GM19438 (cell line): Measurements from ENCODE around the gene ST8SIA3.

Source experiments
- ATAC-seq: cut with Tn5 transposase; IDR thresholded peaks from one replicate; pipeline ENCODE4 v1.9.1; 2021; ENCODE audit warnings: low read depth; ENCODE audit not compliant: unreplicated experiment

The ST8SIA3 gene, protein sequence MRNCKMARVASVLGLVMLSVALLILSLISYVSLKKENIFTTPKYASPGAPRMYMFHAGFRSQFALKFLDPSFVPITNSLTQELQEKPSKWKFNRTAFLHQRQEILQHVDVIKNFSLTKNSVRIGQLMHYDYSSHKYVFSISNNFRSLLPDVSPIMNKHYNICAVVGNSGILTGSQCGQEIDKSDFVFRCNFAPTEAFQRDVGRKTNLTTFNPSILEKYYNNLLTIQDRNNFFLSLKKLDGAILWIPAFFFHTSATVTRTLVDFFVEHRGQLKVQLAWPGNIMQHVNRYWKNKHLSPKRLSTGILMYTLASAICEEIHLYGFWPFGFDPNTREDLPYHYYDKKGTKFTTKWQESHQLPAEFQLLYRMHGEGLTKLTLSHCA

DNA sequence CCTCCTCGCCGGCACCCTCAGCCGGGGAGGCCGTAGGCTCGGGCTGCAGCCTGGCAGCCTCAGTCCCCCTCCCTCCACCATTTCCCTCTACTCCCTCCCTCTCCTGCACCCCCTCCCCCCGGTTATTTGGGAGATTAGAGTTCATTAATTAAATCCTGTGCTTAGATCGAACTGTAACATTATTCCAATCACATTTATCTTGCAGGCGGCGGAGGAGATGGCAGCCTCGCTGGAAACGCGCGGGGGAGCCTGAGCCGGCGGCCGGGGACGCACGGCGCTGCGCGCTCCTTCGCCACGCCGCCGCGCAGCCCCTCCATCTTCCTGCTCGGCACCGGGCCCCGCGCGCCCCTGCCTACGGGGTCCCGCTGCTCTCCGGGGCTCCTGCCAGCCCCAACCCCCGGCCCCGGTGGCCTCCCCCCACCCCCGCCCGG lies at the start of gene ST8SIA3:
TSS of gene ST8SIA3 (plus strand) at position 287 of the 431 bp plus-strand sequence. CDS start 290 bp downstream, outside the sequence.
- ATAC-seq, result no peak

DNA sequence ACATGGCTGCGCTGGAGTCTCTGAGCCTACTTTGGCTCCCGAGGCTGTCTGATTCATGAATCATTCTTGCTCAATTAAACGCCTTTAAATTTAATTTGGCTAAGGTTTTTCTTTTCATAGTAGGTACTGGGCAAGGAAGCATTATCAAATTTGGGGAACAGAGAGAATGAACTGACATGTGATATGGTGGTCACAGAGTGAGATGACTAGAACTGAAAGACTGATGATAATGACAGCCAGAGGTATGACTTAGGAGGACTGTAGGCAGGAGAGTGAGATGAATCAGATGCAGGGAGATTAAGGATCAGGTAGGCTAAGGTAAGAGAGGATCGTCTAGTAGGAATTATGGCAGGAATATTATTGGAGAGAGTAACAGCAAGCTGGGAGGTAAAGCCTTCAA lies 40.9 kb upstream of the ST8SIA3 start:
- no peak for ATAC-seq

DNA sequence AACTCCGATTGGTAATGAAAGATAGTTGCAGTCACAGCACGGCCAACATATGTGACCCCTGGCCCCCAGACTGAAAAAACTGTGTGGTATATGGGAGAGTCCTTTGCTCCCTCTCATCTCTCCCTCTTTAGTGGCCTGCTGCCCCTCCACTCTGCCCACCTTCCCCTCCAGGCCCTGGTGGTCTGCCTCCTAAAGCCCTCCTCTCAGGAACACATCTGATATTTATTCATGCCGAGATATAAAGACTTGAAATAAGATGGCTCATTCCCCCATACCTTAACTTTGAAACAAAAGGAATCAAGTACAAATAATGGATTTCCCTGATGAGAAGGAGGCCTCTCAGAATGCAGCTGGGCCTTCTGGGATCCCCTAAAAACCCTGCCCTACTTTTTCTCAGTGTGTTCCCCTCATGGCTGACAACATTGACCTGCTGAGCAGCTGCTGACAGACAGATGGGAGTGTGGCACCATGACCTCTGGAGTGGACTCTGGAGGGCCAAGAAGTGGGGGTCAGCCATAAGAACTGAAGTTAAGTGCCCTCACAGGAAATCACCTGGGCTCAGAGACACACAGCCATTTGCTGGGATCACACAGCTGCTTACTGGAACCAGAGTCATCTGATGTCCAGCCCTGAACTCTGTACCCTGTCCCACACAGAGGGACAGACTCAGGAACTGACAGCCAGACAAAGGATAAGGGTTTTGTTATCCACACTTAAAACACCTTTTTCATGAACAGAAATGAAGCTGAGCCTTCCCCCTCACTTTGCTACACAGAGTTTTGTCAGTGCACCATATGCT lies 39.8 kb upstream of the ST8SIA3 start:
- no peak for ATAC-seq

DNA sequence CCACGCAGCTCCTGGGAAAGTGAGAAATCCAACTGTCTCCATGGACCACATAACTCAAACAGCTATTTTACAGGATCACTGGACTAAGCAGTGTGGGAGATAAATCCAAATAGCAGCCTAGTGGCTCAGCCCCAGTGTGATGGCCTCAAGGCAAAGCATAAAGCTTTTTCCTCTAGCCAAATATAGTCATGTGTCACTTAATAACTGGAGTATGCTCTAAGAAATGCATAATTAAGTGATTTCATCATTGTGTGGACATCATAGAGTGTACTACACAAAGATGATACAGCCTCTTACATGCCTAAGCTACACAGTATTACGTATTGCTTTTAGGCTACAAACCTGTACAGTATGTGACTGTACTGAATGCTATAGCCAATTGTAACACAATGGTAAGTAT lies 31.8 kb upstream of the ST8SIA3 start:
- ATAC-seq, result no peak

DNA sequence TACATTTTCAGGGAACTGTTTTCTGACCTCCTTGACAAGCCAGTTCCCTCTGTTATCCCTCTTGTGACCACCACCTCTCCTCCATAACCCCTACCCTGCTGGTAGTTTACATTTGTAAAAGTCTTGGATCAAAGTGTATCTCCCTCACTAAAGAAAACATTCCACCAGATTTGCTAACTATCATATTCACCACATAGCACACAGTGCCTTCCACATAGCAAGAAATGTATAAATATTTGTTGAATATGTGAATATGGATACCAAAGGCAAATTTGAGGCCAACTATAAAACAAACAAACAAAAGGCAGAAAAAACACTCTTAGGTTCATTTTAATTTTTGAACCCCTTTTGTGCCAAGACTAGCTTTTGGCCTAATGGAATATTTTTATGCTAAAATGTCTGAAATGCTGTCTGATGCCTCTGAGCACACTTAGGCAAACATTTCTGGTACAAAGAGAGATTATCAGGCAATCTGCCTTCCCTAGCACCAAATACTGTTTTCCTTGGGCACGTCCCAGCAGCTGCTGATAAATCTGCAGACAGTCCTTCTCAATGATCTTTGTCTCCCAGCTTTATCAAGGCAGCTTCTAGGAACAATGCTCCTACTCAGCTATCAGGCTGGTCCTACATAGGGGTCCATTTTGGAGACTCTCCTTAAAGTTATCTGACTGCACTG lies 26.7 kb upstream of the ST8SIA3 start:
- ATAC-seq, result no peak

DNA sequence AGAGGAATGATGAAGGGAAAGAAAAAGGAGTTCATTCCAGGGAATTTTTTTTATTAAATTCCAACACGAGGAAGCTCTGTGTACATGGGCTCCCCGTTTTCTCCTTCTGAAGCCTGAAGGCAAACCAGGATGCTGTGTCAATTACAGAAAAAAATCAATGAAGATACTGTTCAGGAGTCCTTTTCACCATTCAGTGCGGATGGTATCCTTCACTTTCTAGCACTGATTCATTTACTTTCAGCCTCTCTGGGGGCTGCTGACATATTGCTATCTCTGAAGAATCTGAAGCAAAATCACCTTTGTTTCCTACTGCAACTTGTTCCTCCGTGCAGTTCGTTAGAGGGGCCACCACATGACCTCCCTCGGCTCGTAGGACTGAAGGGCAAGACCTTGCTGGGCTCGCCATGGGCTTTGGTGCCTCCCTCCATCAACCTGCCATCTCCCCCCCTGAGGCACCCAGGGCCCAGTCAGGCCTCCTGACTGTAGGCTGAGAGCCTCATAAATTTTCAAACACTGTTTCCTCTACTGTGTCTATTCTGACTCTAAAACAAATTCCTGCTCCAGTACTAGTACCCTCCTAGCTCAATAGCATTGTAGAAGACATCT lies 25.5 kb upstream of the ST8SIA3 start:
- ATAC-seq, result no peak

DNA sequence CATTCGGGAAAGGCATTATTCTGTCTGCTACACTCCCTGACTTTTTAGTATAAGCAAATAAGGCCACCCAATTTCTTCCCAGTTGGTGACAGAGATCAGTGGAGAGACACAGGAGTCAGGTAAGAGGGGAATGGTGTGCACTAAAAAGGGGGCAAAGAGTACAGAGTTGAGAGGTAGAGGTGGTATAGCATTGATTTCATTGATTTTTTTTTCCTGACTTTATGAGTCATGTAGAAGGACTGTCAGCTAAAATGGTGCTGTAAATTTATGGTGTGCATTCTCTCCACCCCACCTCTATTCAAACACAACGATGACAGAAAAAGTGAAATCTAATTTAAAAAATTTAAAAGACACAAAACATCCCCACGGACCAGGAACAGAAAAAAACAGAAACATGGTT lies 23.7 kb upstream of the ST8SIA3 start:
- no peak for ATAC-seq

DNA sequence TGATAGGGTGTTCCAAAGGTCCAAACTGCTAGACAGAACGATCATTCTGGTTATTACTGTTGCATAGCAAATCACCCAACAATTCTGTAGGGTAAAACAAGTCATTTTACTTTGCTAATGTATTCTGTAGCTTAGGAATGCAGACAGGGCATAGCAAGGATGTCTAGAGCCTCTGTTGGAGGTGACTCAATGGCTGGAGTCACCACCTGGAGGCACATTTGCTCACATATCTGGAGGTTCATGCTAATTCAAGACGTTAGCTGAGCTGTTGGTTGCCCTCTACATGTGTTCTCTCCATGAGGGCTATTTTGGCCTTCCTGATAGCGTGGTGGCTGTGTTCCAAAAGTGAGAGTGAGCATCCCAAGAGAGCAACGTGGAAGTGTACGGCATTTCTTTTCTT lies 22.5 kb upstream of the ST8SIA3 start:
- ATAC-seq, result no peak

DNA sequence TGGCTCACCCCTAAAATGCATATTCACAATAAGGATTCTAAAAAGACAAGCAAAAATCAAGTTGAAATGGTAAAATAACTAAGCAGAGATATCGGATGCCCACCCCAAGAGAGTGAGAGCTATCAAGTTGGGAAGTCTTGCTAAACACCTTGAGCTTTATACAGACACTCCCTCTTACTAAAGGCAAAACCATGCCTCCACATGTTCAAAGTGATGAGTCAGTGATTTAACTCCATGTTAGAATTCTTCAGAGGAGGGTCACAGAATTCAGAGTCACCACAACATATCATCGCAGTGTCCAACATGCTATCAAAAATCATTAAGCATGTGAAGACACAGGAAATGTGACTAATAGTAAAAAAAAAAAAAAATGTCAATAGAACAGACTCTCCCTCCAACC lies 20.6 kb upstream of the ST8SIA3 start:
- ATAC-seq, result no peak

DNA sequence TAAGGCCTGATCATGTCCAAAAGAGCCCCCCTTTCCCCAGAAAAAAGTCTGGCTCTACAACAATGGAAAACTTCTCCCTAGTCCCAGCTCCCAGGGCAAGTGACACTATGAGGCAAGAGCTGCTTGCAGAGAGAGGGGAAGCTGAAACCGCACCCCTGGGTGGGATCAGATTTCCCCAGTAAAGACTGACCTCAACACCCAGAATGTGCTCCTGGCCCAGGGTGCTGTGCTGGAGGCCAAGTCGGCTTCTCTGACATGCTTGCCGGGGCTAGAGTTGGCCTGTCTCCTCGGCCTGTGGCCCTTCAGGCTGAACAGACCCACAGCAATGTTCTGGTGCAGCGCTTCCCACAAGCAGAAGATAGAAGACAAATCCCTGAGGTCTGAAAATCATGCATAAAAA lies 18.4 kb upstream of the ST8SIA3 start:
- no peak for ATAC-seq

DNA sequence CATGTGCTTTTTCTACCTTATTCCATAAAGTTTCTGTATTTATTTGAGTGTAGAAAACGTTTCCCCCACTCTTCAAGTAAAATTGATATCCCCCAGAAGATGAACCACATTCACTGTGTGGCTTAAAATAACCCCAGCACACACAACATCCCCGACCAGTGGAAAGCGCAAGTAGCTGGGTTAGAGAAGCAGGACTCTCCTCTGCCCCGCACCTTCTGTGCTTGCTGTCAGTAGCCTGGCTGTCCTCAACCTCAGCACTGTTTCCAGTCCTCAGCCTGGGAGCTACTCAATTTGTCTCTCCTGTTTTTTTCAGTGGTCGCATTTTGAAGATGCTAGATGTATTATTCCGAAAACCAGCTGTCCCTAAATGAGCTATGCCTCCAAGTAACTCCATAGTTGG lies 18.0 kb upstream of the ST8SIA3 start:
- ATAC-seq, result no peak

DNA sequence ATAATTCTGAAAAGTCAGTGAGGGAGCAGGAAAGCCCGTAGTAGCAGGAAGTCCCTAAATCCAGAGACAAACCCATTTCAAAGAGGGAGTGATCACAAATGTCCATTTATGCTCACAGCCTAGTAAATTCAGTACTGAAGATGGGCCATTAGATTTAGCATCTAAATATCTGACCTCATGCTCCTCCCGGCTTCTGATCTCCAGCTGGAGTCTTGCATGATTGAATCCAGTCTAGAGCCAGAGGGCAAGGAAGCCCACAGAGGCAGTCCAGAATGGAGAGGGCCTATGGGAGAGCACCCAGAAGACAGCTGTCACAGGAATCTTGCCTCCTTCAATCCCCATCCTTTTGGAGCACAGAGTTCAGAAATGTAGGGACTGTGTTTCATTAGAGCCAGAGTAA lies 16.0 kb upstream of the ST8SIA3 start:
- ATAC-seq, result no peak

DNA sequence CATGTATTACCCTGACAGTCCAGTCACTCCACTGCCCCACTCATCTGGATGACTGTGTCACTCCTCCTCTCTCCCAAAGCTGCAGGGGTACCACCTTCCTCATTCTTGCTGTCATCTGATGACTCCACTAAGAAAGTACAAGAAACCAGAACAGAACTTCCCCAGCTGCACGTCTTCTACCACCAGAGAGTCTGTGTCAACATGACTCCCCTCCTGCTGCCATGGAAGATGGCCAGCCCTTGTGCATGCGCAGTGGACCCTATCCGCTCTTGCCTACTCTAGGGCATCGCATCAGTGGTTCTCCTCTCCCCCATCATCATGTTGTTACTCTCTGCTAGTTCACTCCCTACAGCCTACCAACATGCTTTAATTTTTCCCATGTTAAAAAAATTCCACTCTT lies 14.5 kb upstream of the ST8SIA3 start:
- no peak for ATAC-seq

DNA sequence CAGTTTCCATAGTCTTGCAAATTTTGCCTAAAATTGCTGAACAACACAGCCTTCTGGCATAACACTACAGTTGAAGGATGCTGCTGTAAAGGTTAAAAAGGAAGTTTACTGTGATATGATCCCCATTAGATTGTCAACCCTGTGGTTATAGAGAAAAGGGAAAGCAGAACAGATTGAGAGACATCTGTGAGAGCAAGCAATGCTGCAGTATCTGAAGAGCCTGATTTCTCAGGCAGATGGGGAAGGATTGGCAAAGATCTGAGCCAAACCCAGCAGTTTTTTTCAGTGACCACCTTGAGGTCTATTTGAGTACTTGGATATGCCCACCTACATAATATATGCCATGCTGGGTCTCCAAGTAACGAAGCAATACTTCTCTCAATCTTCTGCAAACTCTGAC lies 8.5 kb upstream of the ST8SIA3 start:
- no peak for ATAC-seq

DNA sequence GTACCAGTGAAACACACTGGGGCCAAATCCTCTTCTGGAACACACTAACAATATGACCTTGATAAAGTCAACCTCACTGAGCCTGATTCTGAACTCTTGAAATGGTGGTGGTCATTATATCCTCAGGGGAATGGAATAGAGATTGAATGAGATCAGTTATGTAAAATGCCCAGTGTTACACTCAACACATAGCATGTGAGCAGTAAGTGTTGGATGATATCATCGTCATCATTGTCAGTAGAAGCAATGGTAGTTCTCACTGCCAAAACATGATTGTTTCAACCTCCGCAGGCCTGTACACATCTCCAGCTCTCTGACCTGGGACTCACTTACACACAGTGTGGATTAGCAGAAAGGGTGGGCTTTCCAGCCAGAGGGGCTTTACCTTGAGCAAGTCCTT lies 5.5 kb upstream of the ST8SIA3 start:
- no peak for ATAC-seq

DNA sequence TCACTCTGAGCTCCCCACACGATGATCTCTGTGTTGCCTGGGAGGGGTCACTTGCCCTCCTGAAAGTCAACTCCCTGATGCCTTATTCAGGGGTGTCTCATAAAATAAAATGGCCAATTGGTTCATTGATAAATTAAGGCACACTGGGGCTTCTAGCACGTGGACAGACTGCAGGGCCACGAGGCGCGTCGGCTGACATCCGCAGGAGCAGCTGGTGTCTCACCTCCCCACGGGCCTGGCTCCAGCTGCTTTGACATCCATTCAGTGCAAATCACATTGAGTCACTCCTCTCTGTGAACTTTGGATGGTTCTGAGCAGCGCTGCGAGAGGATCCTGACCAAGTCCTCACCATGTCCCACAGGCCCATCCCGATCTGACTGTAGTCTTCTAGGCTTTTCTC lies 4.6 kb upstream of the ST8SIA3 start:
- ATAC-seq, result no peak

DNA sequence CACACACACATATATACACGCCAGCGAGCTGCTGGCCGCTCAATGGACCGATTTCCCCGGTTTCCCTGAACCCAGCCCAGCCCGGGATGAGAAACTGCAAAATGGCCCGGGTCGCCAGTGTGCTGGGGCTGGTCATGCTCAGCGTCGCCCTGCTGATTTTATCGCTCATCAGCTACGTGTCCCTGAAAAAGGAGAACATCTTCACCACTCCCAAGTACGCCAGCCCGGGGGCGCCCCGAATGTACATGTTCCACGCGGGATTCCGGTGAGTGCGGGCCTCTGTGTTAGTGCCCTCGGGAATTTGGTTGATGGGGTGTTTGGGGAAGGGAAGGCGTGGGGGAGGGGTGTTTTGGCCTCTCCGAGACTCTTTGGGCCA lies 392 bp downstream of the ST8SIA3 start:
- ATAC-seq, result no peak

DNA sequence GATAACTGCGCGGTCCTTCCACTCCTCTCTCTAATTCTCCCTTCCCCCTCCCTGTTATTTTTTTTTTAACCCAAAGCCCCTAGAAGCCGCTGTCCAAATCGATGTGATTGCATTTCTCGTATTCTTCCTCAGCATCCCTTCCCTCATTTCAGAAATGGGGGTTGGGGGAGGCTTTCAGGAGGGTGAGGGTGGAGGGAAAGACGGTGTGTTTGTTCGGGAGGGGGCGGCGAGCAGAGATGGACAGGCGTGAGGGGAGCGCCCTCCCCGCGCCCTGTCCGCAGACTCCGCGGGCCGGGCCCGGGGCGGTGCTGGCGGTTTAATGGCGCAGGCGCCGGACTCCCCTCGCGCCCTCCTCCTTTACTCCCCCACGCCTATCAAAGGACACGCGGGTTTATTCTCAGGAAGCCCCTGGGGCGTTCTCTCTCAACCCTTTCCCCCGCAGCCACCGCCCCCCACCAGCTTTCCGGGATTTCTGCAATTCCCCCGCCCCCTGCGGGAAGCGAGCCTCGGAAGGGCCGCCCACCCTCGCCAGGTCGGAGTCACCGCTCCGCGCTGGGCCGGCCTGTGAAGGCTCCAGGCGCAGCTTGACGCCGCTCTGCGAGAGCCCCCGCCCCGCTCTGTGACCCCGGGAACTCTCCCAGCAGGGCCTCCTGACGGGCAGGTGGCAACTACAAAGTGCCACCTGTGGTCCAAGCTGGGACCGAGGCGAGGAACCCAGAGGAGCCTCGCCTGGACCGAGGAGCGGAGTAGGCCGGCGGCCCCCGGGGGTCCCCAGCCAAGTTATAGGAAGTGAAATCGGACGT lies 981 bp downstream of the ST8SIA3 start:
- ATAC-seq, result no peak

DNA sequence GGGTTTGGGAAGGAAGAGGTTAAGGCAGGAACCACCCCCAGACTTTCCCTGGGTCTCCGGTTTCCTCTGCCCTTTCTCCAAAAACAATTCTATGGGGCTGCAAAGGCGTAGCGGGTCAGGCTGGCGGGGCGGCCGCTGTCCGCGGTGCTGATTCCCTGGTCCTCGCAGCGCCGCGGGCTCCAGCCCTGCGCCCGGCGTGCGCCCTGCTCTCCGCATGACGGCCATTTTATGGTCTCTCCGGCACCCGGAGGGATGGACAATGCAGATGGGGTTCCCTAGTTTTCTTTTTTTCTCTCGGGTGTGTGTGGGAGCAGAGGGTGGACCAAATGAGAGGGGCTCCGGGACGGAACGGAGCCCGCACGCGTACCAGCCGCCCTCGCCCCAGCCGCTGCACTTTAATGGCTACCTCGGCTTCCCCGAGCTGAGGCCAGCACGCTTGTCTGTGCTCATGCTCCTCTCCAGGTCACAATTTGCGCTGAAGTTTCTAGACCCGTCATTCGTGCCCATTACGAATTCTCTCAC lies 1.6 kb downstream of the ST8SIA3 start:
- no peak for ATAC-seq

DNA sequence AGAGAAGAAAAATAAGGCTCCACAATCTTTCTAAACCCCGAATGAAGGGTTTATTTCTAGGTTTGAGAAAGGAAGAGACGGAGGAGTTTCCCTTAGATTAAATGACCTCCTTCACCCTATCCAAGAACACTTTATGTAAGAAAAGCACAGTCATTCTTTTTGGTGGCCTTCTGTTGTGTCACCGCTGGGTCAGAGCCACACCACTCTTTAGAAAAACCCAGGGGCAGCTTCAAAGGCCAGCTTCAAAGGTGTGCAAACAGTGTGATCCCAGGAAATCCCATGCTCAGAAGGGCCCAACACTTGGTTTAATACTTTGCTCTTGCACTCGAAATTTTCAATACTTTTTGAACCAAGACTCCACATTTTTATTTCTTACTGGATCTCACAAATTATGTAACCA lies 7.1 kb downstream of the ST8SIA3 start:
- ATAC-seq, result no peak
